WI38 (cell line): ENCODE measurements around the gene CYTH2.
A peak's percentile ranks its signal among the peaks of the same experiment; 100 is the strongest.

ENCODE experiments used
- H3K4me3 ChIP-seq: 2 replicates; pipeline ENCODE4 v1.5.1; 2011; ENCODE audit warnings: low read depth, mild to moderate bottlenecking, control low read depth, low read length
- CTCF ChIP-seq: IDR thresholded peaks from 2 replicates; pipeline ENCODE4 v1.5.1; 2012; ENCODE audit warnings: low read depth, mild to moderate bottlenecking, control low read depth, low read length

CYTH2 gene

GRCh38 chr19:48461651-48461981 is 7.6 kb upstream of the CYTH2 start:
- TF ChIP-seq CTCF: no peak
- H3K4me3 ChIP-seq: no peak overlapping the region

GRCh38 chr19:48461982-48462655 is 7.0 kb upstream of the CYTH2 start:
- TF ChIP-seq CTCF: no peak
- no peak overlapping the region for H3K4me3 ChIP-seq

- H3K4me3 ChIP-seq: no peak overlapping the region
- no peak for TF ChIP-seq CTCF
Measured at GRCh38 chr19:48465215-48465614, 4.0 kb upstream of the CYTH2 start.

GRCh38 chr19:48466561-48467325 is 2.4 kb upstream of the CYTH2 start:
- no peak overlapping the region for H3K4me3 ChIP-seq
- no peak for TF ChIP-seq CTCF

- TF ChIP-seq CTCF: no peak
Measured at GRCh38 chr19:48468772-48469288, 339 bp upstream of the CYTH2 start.

GRCh38 chr19:48469934-48470680 is 938 bp downstream of the CYTH2 start:
- TF ChIP-seq CTCF: no peak
- H3K4me3 ChIP-seq: peak overlapping the region; percentile 88

More at GRCh38 chr19:48468772-48469288, 339 bp upstream of the CYTH2 start:
- H3K4me3 ChIP-seq: peak overlapping the region; percentile 88

- no peak for TF ChIP-seq CTCF
- no peak overlapping the region for H3K4me3 ChIP-seq
Measured at GRCh38 chr19:48470856-48471255, 1.7 kb downstream of the CYTH2 start.
